HG02938 (cell line): ENCODE results near the gene MRPS9.

Experiments used
- ATAC-seq: cut with Tn5 transposase; IDR thresholded peaks from one replicate; pipeline ENCODE4 v1.9.1; 2021; ENCODE audit warnings: mild to moderate bottlenecking, moderate library complexity; ENCODE audit not compliant: unreplicated experiment

Gene MRPS9

GRCh38 chr2:105149272-105149671, 111.4 kb downstream of the MRPS9 start:
- no peak for ATAC-seq
